Measurements from ENCODE around the gene MRFAP1L1. TPM values are rescaled to one million over a fixed set of nuclear protein-coding genes. Genes with fewer than 3 reads are reported as not detected.
A peak's percentile ranks its signal among the peaks of the same experiment; 100 is the strongest.
"Not testable (repeated sequence)": the region's sequence is repeated elsewhere in the genome, so short reads cannot be mapped to it uniquely, and the experiment has no call there.

The MRFAP1L1 gene
- polyA plus RNA-seq, 3 donors from 2014 or later: 81.3 to 159 (median 139) TPM

GRCh38 chr4:6730603-6731317, 21.1 kb upstream of the MRFAP1L1 start:
- Mint-ChIP-seq H3K4me3 (no peak overlapping the region), H3K36me3 (no peaks in the 10 kb centered on the region), H3K4me1 (no peaks in the 10 kb centered on the region), H3K27me3 (ENCODE audit: low read depth in 3 of 3) (peaks cover 0 to 3% (median 3%) of the 10 kb centered on the region in 3 donors), H3K27ac (no peak overlapping the region), H3K9me3 (no peaks in the 10 kb centered on the region)
- DNase-seq: no peak

GRCh38 chr4:6728320-6729029, 18.8 kb upstream of the MRFAP1L1 start:
- DNase-seq: no peak
- H3K9me3 Mint-ChIP-seq: no peaks in the 10 kb centered on the region
- H3K4me1 Mint-ChIP-seq: no peaks in the 10 kb centered on the region
- H3K27ac Mint-ChIP-seq: no peak overlapping the region
- H3K4me3 Mint-ChIP-seq: no peak overlapping the region
- H3K36me3 Mint-ChIP-seq: no peaks in the 10 kb centered on the region
- H3K27me3 Mint-ChIP-seq (ENCODE audit: low read depth in 3 of 3): peaks cover 0 to 3% (median 3%) of the 10 kb centered on the region in 3 donors

GRCh38 chr4:6727943-6728250, 18.2 kb upstream of the MRFAP1L1 start:
- H3K4me3 Mint-ChIP-seq: no peak overlapping the region
- H3K9me3 Mint-ChIP-seq: no peaks in the 10 kb centered on the region
- H3K27ac Mint-ChIP-seq: no peak overlapping the region
- H3K27me3 Mint-ChIP-seq (ENCODE audit: low read depth in 3 of 3): peaks cover 0 to 3% (median 3%) of the 10 kb centered on the region in 3 donors
- no peaks in the 10 kb centered on the region for H3K36me3 Mint-ChIP-seq
- no peaks in the 10 kb centered on the region for H3K4me1 Mint-ChIP-seq
- no peak for DNase-seq

DNA sequence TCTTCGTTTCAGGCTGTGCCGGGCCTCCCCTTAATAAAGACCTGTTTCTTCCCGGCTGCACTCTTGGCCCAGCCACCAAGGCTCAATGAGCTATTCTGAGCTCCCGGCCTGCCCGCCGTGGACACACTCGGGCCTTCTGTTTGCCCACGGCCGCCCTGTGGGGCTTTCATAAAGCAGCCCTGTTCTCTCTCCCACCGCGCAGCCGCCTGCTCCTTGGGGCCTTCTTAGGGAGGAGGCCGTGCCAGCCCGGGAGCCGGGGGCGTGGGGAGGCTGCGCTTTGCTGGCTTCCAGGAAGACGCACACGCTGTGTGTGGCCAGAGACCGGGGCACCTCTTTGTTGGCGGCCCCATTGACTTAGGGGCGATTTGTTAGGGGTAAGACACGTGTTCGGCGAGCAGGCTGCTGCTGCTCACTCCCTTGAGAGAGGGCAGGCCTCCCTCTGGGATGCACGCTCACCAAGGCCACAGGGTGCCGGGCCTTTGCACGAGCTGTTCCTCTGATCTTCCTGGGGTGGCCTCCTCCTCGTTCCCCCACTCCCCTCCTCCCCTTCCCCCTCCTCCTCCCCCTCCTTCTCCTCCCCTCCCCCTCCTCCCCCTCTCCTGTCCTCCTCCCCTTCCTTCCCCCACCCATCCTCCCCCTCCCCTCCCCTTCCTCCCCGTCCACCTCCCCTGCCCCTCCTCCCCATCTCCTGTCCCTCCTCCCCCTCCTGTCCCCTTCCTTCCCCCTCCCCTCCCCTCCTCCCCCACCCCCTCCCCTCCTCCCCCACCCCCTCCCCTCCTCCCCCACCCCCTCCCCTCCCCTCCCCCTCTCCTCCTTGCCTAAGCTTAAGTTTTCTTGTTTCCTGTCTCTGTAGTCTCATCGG, 17.6 kb upstream of the MRFAP1L1 start:
- Mint-ChIP-seq H3K4me1 (no peaks in the 10 kb centered on the region), H3K9me3 (no peaks in the 10 kb centered on the region), H3K36me3 (no peaks in the 10 kb centered on the region), H3K27me3 (ENCODE audit: low read depth in 3 of 3) (peaks cover 0 to 3% (median 3%) of the 10 kb centered on the region in 3 donors), H3K27ac (no peak overlapping the region), H3K4me3 (no peak overlapping the region)
- DNase-seq: no peak

GRCh38 chr4:6725427-6725961, 15.8 kb upstream of the MRFAP1L1 start:
- H3K27me3 Mint-ChIP-seq (ENCODE audit: low read depth in 3 of 3); H3K36me3 Mint-ChIP-seq; H3K27ac Mint-ChIP-seq; H3K4me1 Mint-ChIP-seq; H3K4me3 Mint-ChIP-seq; DNase-seq; H3K9me3 Mint-ChIP-seq: not testable (repeated sequence)

- Mint-ChIP-seq H3K9me3 (no peaks in the 10 kb centered on the region), H3K4me1 (peaks cover 7 to 11% of the 10 kb centered on the region in 2 donors), H3K36me3 (no peaks in the 10 kb centered on the region), H3K27ac (no peak overlapping the region), H3K27me3 (ENCODE audit: low read depth in 3 of 3) (peaks cover 0 to 3% (median 3%) of the 10 kb centered on the region in 3 donors), H3K4me3 (no peak overlapping the region)
- DNase-seq: no peak
These were observed 14.9 kb upstream of the MRFAP1L1 start for GRCh38 chr4:6724421-6725111.

DNA sequence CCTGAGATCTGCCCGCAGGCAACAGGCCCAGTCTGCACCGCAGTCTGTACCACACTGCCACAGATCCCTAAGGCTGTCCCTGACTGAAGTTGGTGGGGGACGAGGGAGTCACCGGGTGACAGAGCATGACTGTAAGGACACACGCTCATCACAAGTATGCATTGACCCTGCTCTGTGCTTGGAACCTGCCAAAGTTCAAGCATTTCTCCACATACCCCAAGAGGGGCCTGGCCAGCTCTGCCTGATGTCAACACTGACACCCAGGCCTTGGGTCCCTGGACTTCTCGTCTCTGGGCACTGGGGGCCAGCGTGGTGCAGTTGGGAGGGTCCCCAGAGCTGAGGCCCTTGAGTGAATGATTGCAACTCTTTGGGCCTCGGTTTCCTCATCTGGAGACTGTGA, 14.2 kb upstream of the MRFAP1L1 start:
- Mint-ChIP-seq H3K4me1 (peaks cover 12 to 17% of the 10 kb centered on the region in 2 donors), H3K27me3 (ENCODE audit: low read depth in 3 of 3) (peaks cover 0 to 3% (median 3%) of the 10 kb centered on the region in 3 donors), H3K36me3 (peaks cover 3 to 4% (median 3%) of the 10 kb centered on the region in 3 donors), H3K4me3 (no peak overlapping the region), H3K27ac (no peak overlapping the region), H3K9me3 (no peaks in the 10 kb centered on the region)
- no peak for DNase-seq

- no peak overlapping the region for H3K27ac Mint-ChIP-seq
- H3K36me3 Mint-ChIP-seq: peaks cover 4 to 5% (median 4%) of the 10 kb centered on the region in 3 donors
These were observed 13.2 kb upstream of the MRFAP1L1 start for GRCh38 chr4:6722891-6723290.

DNA sequence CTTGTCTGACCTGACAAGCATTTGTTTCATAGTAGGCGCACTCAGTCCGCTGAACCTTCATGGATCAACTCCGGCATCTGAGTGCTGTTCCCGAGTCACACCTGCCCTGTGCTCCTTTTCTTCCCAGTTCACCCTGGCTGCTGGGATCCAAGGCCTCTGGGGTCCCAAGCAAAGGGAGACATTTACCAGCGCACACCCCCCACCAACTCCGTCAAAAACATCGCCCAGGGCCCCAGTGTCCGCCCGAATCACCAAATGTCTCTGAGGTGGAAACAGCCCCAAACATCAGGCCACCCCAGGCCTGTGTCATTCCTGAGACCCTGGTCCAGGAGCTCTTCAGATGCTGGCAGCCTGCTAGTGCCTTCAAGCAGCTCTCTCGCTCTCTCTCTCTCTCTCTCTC, 11.5 kb upstream of the MRFAP1L1 start:
- H3K27me3 Mint-ChIP-seq (ENCODE audit: low read depth in 3 of 3): peaks cover 0 to 2% (median 0%) of the 10 kb centered on the region in 3 donors
- H3K4me3 Mint-ChIP-seq: no peak overlapping the region
- H3K27ac Mint-ChIP-seq: peak overlapping the region in 2 of 6 donors; percentile 8 to 40
- H3K4me1 Mint-ChIP-seq: peaks cover 28 to 36% of the 10 kb centered on the region in 2 donors
- H3K9me3 Mint-ChIP-seq: no peaks in the 10 kb centered on the region
- no peak for DNase-seq
- H3K36me3 Mint-ChIP-seq: peaks cover 4 to 5% (median 4%) of the 10 kb centered on the region in 3 donors

More at GRCh38 chr4:6722891-6723290, 13.2 kb upstream of the MRFAP1L1 start:
- Mint-ChIP-seq H3K9me3 (no peaks in the 10 kb centered on the region), H3K4me3 (no peak overlapping the region), H3K27me3 (ENCODE audit: low read depth in 3 of 3) (peaks cover 0 to 3% (median 3%) of the 10 kb centered on the region in 3 donors), H3K4me1 (peaks cover 18 to 26% of the 10 kb centered on the region in 2 donors)
- no peak for DNase-seq

DNA sequence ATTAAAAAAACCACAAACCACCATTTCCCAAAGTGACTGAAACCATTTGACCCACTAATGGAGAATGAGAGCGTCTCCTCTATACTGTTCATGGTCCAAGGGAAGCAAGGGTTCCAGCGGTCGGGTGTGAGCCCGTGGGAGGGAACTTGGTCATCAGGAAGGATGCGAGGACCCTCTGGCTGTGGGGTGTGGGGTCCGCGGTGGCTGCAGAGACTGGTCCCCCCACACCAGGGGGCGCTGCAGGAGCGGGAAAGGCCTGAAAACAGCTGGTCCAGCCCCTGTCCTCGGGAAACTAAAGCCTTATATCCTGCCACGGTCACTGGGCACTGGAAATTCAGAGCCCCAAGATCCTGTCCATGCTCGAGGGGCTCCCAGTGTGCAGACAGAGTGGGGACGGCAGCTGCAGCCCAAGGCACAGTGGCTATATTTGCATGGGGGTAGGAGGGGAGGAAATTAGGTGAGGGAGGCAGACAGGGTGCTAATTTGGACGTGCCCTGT, 10.6 kb upstream of the MRFAP1L1 start:
- H3K4me1 Mint-ChIP-seq: peaks cover 35 to 45% of the 10 kb centered on the region in 2 donors
- H3K4me3 Mint-ChIP-seq: peak overlapping the region in 4 of 5 donors; percentile 24 to 67 (median 60)

DNA sequence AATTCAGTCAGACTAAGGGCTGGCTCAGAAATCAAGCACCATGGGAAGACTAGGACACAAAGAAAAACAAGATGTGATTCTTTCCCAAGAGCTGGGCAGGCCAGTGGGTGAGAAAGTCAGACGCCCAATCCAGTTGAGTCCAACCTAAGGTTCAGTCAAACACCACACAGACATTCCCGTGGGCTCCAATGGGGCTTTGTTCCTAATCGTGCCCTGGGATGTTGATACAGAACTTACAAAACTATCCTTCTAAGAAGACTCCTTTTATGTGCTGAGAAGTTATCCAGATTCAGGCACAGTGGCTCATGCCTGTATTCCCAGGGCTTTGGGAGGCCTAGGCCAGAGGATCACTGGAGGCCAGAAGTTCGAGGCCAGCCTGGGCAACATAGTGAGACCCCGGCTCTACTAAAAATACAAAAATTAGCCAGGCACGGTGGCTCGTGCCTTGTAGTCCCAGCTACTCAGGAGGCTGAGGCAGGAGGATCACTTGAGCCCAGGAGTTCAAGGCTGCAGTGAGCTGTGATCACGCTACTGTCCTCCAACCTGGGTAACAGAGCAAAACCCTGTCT, 10.0 kb upstream of the MRFAP1L1 start:
- H3K4me1 Mint-ChIP-seq: peaks cover 39 to 50% of the 10 kb centered on the region in 2 donors
- H3K9me3 Mint-ChIP-seq: no peaks in the 10 kb centered on the region
- H3K4me3 Mint-ChIP-seq: no peak overlapping the region

More for the DNA sequence above, 10.6 kb upstream of the MRFAP1L1 start:
- peak; percentile 77 to 82 (median 79) for DNase-seq
- Mint-ChIP-seq H3K27ac (peak overlapping the region; percentile 30 to 77 (median 62)), H3K9me3 (no peaks in the 10 kb centered on the region), H3K36me3 (peaks cover 4 to 5% (median 4%) of the 10 kb centered on the region in 3 donors), H3K27me3 (ENCODE audit: low read depth in 3 of 3) (peaks cover 5 to 7% (median 6%) of the 10 kb centered on the region in 3 donors)

DNA sequence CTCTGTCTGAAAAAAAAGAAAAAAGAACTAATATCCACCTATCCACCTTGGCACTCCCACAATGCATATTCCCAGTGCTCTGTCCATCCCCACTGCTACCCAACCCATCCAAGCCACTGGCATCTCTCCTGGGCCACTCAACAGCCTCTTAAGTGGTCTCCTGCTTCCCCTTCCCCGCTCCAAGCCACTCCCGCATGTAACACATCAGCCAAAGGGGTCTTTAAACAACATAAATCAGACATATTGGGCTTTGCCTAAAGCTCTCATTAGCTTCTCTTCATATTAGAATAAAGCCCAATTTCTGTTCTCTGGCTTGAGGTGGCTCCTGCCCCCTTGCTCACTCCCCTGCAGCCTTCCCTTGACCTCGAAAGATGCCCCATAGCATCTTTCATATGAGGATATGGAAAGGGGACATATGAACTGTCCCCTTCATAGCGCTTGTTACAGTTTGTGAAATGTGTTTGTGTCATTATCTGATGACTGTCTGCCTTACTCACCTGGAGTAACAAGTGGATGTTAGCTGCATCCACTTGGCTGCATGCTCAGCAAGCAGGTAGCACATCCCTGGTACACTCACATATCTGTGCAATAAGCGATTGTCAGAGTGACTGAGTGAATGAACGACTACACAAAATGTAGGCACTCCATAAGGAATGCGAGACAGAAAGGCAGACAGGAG, 9.4 kb upstream of the MRFAP1L1 start:
- Mint-ChIP-seq H3K4me1 (peaks cover 41 to 51% of the 10 kb centered on the region in 2 donors), H3K27ac (peak overlapping the region in 5 of 6 donors; percentile 8 to 88 (median 62))

More for the DNA sequence above, 10.0 kb upstream of the MRFAP1L1 start:
- Mint-ChIP-seq H3K27me3 (ENCODE audit: low read depth in 3 of 3) (peaks cover 5 to 7% (median 6%) of the 10 kb centered on the region in 3 donors), H3K27ac (peak overlapping the region in 3 of 6 donors; percentile 22 to 57 (median 30)), H3K36me3 (peaks cover 4 to 5% (median 4%) of the 10 kb centered on the region in 3 donors)
- no peak for DNase-seq

More for the DNA sequence above, 9.4 kb upstream of the MRFAP1L1 start:
- Mint-ChIP-seq H3K36me3 (peaks cover 4 to 5% (median 4%) of the 10 kb centered on the region in 3 donors), H3K9me3 (no peaks in the 10 kb centered on the region), H3K4me3 (peak overlapping the region in 4 of 5 donors; percentile 16 to 66 (median 44)), H3K27me3 (ENCODE audit: low read depth in 3 of 3) (peaks cover 5 to 7% (median 6%) of the 10 kb centered on the region in 3 donors)
- DNase-seq: no peak

All from immature natural killer cell (primary cell).